HepG2 (cell line): ENCODE results near the gene TMEM131L. TPM values are rescaled to one million over a fixed set of nuclear protein-coding genes. Genes with fewer than 3 reads are reported as not detected.

ENCODE experiments used
- ARNT2 ChIP-seq: sonication (generic); formaldehyde crosslinking; IDR thresholded peaks from 2 replicates; pipeline ENCODE4 v1.8.0; 2022; ENCODE audit warnings: mild to moderate bottlenecking, low read depth, missing genetic modification reagents, moderate library complexity
- DNMT3B ChIP-seq: conservative IDR thresholded peaks from 2 replicates; pipeline ENCODE4 v1.6.1; 2016; ENCODE audit warnings: missing biosample characterization, control low read depth
- KDM2A ChIP-seq: sonication (generic); formaldehyde crosslinking; IDR thresholded peaks from 2 replicates; pipeline ENCODE4 v1.4.0; 2020; ENCODE audit warnings: low read depth, missing genetic modification reagents, borderline replicate concordance
- KLF15 ChIP-seq: sonication (generic); formaldehyde crosslinking; IDR thresholded peaks from 2 replicates; pipeline ENCODE4 v1.8.1; 2023; ENCODE audit warnings: borderline replicate concordance, mild to moderate bottlenecking, inconsistent platforms, missing genetic modification reagents, mixed read lengths
- MAZ ChIP-seq, 2 experiments: sonication (generic) in 1 of 2; formaldehyde crosslinking in 1 of 2; IDR thresholded peaks; 2 replicates each; pipeline versions ENCODE4 v1.5.0 to v1.6.1; 2012 to 2020; ENCODE audit warnings: low read depth in 2 of 2, mild to moderate bottlenecking in 2 of 2, borderline replicate concordance in 1 of 2, improper control_type of control experiment in 1 of 2, low read length in 1 of 2, missing genetic modification reagents in 1 of 2, moderate library complexity in 1 of 2
- NRL ChIP-seq: sonication (generic); formaldehyde crosslinking; IDR thresholded peaks from 2 replicates; pipeline ENCODE4 v1.5.0; 2020; ENCODE audit warnings: missing genetic modification reagents, mild to moderate bottlenecking, moderate library complexity, borderline replicate concordance
- RBAK ChIP-seq: sonication (generic); formaldehyde crosslinking; IDR thresholded peaks from 2 replicates; pipeline ENCODE4 v1.5.1; 2020; ENCODE audit warnings: mild to moderate bottlenecking, missing genetic modification reagents
- REL ChIP-seq: sonication (generic); formaldehyde crosslinking; conservative IDR thresholded peaks from 2 replicates; pipeline ENCODE4 v1.8.0; 2022; ENCODE audit warnings: mild to moderate bottlenecking, missing genetic modification reagents, moderate library complexity
- RFXANK ChIP-seq: IDR thresholded peaks from 2 replicates; pipeline ENCODE4 v1.6.1; 2016
- TBL1XR1 ChIP-seq: fragments of 150-350 bp; IDR thresholded peaks from 2 replicates; pipeline ENCODE4 v1.6.1; 2014; ENCODE audit warnings: borderline replicate concordance, low read length; ENCODE audit not compliant: partially characterized antibody
- ZFX ChIP-seq: sonication (generic); formaldehyde crosslinking; IDR thresholded peaks from 2 replicates; pipeline ENCODE4 v1.4.0; 2020; ENCODE audit warnings: mild to moderate bottlenecking, low read depth, missing genetic modification reagents, moderate library complexity
- ZNF124 ChIP-seq: sonication (generic); formaldehyde crosslinking; IDR thresholded peaks from 2 replicates; pipeline ENCODE4 v1.4.0; 2020; ENCODE audit warnings: missing genetic modification reagents
- ZNF180 ChIP-seq: sonication (generic); formaldehyde crosslinking; IDR thresholded peaks from 2 replicates; pipeline ENCODE4 v1.4.0; 2020; ENCODE audit warnings: low read depth, missing genetic modification reagents, borderline replicate concordance
- ZNF234 ChIP-seq: sonication (generic); formaldehyde crosslinking; conservative IDR thresholded peaks from 2 replicates; pipeline ENCODE4 v1.5.1; 2020; ENCODE audit warnings: mild to moderate bottlenecking, missing genetic modification reagents
- ZNF33B ChIP-seq: sonication (generic); formaldehyde crosslinking; IDR thresholded peaks from 2 replicates; pipeline ENCODE4 v1.5.1; 2020; ENCODE audit warnings: mild to moderate bottlenecking, missing genetic modification reagents
- ZNF34 ChIP-seq: sonication (generic); formaldehyde crosslinking; IDR thresholded peaks from 2 replicates; pipeline ENCODE4 v1.4.0; 2020; ENCODE audit warnings: mild to moderate bottlenecking, missing genetic modification reagents, borderline replicate concordance
- ZNF441 ChIP-seq: sonication (generic); formaldehyde crosslinking; IDR thresholded peaks from 2 replicates; pipeline ENCODE4 v1.7.0; 2021; ENCODE audit warnings: missing genetic modification reagents, borderline replicate concordance
- ZNF564 ChIP-seq: sonication (generic); formaldehyde crosslinking; IDR thresholded peaks from 2 replicates; pipeline ENCODE4 v1.8.1; 2023; ENCODE audit warnings: mild to moderate bottlenecking, missing genetic modification reagents
- ZNF672 ChIP-seq: sonication (generic); formaldehyde crosslinking; IDR thresholded peaks from 2 replicates; pipeline ENCODE4 v1.8.1; 2022; ENCODE audit warnings: missing genetic modification reagents
- ZNF878 ChIP-seq: sonication (generic); formaldehyde crosslinking; IDR thresholded peaks from 2 replicates; pipeline ENCODE4 v1.8.1; 2023; ENCODE audit warnings: mild to moderate bottlenecking, missing genetic modification reagents, moderate library complexity
- polyA plus RNA-seq, 8 experiments: library from polyadenylated mRNA; depleted of rRNA in 3 of 8; stranded (reverse) in 7 of 8; unstranded in 1 of 8; fragments of >200 nt; fragmentation: Illumina TruSeq in 4 of 8; extraction: Trizol in 4 of 8; gene quantifications; 2 replicates each; pipeline versions ENCODE4 v1.2.1 to v1.2.3, GENCODE V29; 2011 to 2016; ENCODE audit warnings: low read depth in 4 of 8, missing spikeins in 1 of 8, mixed read lengths in 1 of 8; ENCODE audit not compliant: insufficient read depth in 1 of 8
- total RNA-seq, 5 experiments: library from RNA; depleted of rRNA; stranded (reverse); fragments of >200 nt; fragmentation: Illumina TruSeq; extraction: Trizol; gene quantifications; 2 replicates each; pipeline ENCODE4 v1.2.3, GENCODE V29; 2016; ENCODE audit warnings: low read depth in 1 of 5
- TF ChIP-seq, protein P1 (sequence below): sonication (generic); formaldehyde crosslinking; IDR thresholded peaks from 2 replicates; pipeline ENCODE4 v1.4.0; 2020; ENCODE audit warnings: mild to moderate bottlenecking, missing genetic modification reagents
- TF ChIP-seq, protein P2 (sequence below): sonication (generic); formaldehyde crosslinking; IDR thresholded peaks from 2 replicates; pipeline ENCODE4 v1.4.0; 2020; ENCODE audit warnings: low read depth, mild to moderate bottlenecking, missing genetic modification reagents
- TF ChIP-seq, protein P3 (sequence below): sonication (generic); formaldehyde crosslinking; IDR thresholded peaks from 2 replicates; pipeline ENCODE4 v1.4.0; 2020; ENCODE audit warnings: missing genetic modification reagents
- TF ChIP-seq, protein P4 (sequence below): sonication (generic); formaldehyde crosslinking; IDR thresholded peaks from 2 replicates; pipeline ENCODE4 v1.4.0; 2020; ENCODE audit warnings: missing genetic modification reagents, borderline replicate concordance

Gene TMEM131L
- total and polyA plus RNA-seq, 2 of the 13 experiments (the other 11 are each of a cell fraction or from before 2014, with no cell fraction given), result 2.2 to 4.5 TPM

DNA sequence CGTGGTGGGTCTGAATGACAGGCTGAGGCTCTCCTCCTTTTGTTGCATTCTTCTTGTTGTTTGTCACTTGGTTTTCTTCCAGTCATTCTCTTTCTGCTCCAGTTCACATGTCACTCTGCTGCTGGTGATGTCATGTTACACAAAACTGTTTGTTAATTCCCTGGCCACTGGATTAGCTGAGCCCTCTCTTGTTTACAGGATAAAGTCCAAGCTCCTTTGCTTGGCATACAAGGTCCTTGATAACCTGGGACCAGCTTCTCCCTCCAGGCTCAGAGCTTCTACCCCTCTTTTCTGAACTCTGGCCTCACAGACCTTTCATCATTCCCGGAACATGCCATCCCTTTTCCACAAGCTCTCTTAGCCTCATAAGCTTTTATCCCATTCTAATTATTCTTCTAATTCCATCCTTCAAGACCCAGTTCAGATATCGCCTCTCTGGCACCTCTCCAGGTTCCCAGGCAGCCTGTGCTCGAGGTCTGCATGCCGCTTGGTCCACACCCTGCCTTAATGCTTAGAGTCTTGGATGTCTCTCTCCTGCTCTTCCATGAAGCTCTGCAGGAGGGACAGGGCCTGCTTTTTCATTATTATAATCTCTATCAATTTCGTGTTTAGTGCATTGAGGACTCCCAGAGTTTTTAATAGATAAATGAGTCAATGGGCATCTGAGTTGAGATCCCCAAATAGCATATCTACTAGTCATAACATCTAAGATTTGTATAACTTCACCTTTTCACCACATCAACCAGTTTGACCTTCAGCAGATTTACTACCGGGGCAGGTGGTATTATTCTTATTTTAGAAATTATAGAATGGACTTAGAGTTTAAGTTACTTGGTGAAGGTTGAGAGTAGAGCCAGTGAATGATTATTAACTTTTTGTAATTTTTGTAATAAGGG is 98.7 kb downstream of the TMEM131L start (continued):
- TF ChIP-seq KLF15 (CRISPR knock-in tag) (no peak), ZFX (peak; percentile 32; the same call in 1 of the 2 replicates), ZNF180 (CRISPR knock-in tag) (no peak), RFXANK (CRISPR knock-in tag) (no peak), ZNF34 (CRISPR knock-in tag) (no peak), NRL (CRISPR knock-in tag) (no peak), MAZ (IDR thresholded peaks at IDR 0.05; ENCODE audit: borderline replicate concordance, low read depth, low read length) (no peak), MAZ (CRISPR knock-in tag; IDR thresholded peaks at IDR 0.05; ENCODE audit: low read depth) (0 out of 2 replicates have a peak, but pooled peaks have one; percentile 11), ZNF124 (CRISPR knock-in tag) (peak; percentile 54; the same call in 1 of the 2 replicates), DNMT3B (CRISPR knock-in tag) (peak; percentile 67; the same call in 1 of the 2 replicates), ZNF564 (no peak), KDM2A (CRISPR knock-in tag) (no peak), ZNF33B (CRISPR knock-in tag) (no peak), ZNF441 (CRISPR knock-in tag) (peak; percentile 70), RBAK (no peak), REL (CRISPR knock-in tag) (no peak), TBL1XR1 (no peak), ARNT2 (CRISPR knock-in tag) (peak; percentile 74; the same call in 1 of the 2 replicates), ZNF878 (peak; percentile 38; the same call in 1 of the 2 replicates), ZNF672 (no peak), ZNF234 (CRISPR knock-in tag) (no peak)
- TF ChIP-seq, protein P1, sequence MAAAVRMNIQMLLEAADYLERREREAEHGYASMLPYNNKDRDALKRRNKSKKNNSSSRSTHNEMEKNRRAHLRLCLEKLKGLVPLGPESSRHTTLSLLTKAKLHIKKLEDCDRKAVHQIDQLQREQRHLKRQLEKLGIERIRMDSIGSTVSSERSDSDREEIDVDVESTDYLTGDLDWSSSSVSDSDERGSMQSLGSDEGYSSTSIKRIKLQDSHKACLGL (CRISPR knock-in tag), result no peak
- TF ChIP-seq, protein P2, sequence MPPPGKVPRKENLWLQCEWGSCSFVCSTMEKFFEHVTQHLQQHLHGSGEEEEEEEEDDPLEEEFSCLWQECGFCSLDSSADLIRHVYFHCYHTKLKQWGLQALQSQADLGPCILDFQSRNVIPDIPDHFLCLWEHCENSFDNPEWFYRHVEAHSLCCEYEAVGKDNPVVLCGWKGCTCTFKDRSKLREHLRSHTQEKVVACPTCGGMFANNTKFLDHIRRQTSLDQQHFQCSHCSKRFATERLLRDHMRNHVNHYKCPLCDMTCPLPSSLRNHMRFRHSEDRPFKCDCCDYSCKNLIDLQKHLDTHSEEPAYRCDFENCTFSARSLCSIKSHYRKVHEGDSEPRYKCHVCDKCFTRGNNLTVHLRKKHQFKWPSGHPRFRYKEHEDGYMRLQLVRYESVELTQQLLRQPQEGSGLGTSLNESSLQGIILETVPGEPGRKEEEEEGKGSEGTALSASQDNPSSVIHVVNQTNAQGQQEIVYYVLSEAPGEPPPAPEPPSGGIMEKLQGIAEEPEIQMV (CRISPR knock-in tag), result no peak
- TF ChIP-seq, protein P3, sequence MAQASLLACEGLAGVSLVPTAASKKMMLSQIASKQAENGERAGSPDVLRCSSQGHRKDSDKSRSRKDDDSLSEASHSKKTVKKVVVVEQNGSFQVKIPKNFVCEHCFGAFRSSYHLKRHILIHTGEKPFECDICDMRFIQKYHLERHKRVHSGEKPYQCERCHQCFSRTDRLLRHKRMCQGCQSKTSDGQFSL, result no peak
- TF ChIP-seq, protein P4, sequence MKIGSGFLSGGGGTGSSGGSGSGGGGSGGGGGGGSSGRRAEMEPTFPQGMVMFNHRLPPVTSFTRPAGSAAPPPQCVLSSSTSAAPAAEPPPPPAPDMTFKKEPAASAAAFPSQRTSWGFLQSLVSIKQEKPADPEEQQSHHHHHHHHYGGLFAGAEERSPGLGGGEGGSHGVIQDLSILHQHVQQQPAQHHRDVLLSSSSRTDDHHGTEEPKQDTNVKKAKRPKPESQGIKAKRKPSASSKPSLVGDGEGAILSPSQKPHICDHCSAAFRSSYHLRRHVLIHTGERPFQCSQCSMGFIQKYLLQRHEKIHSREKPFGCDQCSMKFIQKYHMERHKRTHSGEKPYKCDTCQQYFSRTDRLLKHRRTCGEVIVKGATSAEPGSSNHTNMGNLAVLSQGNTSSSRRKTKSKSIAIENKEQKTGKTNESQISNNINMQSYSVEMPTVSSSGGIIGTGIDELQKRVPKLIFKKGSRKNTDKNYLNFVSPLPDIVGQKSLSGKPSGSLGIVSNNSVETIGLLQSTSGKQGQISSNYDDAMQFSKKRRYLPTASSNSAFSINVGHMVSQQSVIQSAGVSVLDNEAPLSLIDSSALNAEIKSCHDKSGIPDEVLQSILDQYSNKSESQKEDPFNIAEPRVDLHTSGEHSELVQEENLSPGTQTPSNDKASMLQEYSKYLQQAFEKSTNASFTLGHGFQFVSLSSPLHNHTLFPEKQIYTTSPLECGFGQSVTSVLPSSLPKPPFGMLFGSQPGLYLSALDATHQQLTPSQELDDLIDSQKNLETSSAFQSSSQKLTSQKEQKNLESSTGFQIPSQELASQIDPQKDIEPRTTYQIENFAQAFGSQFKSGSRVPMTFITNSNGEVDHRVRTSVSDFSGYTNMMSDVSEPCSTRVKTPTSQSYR (CRISPR knock-in tag), result no peak; the same call in 1 of the 2 replicates
